Measurements from ENCODE around the gene ARHGAP24.

Gene ARHGAP24

GRCh38 chr4:85701861-85702321 lies 226.9 kb downstream of the ARHGAP24 start:
- TF ChIP-seq POLR2AphosphoS5 (IDR thresholded peaks at IDR 0.05; ENCODE audit: low read depth, low read length) (no peak), FOXP2 (optimal IDR thresholded peaks at IDR 0.05; ENCODE audit: borderline replicate concordance, extremely low read depth, extremely low read length, insufficient read depth) (no peak), SIN3A (IDR thresholded peaks at IDR 0.05; ENCODE audit: borderline replicate concordance, insufficient read depth, low read length) (no peak), TAF1 (IDR thresholded peaks at IDR 0.05; ENCODE audit: borderline replicate concordance, insufficient read depth, low read length) (no peak)
- TF ChIP-seq, protein P1, sequence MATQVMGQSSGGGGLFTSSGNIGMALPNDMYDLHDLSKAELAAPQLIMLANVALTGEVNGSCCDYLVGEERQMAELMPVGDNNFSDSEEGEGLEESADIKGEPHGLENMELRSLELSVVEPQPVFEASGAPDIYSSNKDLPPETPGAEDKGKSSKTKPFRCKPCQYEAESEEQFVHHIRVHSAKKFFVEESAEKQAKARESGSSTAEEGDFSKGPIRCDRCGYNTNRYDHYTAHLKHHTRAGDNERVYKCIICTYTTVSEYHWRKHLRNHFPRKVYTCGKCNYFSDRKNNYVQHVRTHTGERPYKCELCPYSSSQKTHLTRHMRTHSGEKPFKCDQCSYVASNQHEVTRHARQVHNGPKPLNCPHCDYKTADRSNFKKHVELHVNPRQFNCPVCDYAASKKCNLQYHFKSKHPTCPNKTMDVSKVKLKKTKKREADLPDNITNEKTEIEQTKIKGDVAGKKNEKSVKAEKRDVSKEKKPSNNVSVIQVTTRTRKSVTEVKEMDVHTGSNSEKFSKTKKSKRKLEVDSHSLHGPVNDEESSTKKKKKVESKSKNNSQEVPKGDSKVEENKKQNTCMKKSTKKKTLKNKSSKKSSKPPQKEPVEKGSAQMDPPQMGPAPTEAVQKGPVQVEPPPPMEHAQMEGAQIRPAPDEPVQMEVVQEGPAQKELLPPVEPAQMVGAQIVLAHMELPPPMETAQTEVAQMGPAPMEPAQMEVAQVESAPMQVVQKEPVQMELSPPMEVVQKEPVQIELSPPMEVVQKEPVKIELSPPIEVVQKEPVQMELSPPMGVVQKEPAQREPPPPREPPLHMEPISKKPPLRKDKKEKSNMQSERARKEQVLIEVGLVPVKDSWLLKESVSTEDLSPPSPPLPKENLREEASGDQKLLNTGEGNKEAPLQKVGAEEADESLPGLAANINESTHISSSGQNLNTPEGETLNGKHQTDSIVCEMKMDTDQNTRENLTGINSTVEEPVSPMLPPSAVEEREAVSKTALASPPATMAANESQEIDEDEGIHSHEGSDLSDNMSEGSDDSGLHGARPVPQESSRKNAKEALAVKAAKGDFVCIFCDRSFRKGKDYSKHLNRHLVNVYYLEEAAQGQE (IDR thresholded peaks at IDR 0.05; ENCODE audit: insufficient read depth in 1 of 2, low read depth in 2 of 2, low read length in 2 of 2), result no peak

- TF ChIP-seq TAF1 (IDR thresholded peaks at IDR 0.05; ENCODE audit: borderline replicate concordance, insufficient read depth, low read length) (no peak), POLR2AphosphoS5 (IDR thresholded peaks at IDR 0.05; ENCODE audit: low read depth, low read length) (no peak), FOXP2 (optimal IDR thresholded peaks at IDR 0.05; ENCODE audit: borderline replicate concordance, extremely low read depth, extremely low read length, insufficient read depth) (no peak), SIN3A (IDR thresholded peaks at IDR 0.05; ENCODE audit: borderline replicate concordance, insufficient read depth, low read length) (no peak)
- TF ChIP-seq, protein P1 (IDR thresholded peaks at IDR 0.05; ENCODE audit: insufficient read depth in 1 of 2, low read depth in 2 of 2, low read length in 2 of 2), result no peak
These were observed 228.1 kb downstream of the ARHGAP24 start for GRCh38 chr4:85703096-85703495.

DNA sequence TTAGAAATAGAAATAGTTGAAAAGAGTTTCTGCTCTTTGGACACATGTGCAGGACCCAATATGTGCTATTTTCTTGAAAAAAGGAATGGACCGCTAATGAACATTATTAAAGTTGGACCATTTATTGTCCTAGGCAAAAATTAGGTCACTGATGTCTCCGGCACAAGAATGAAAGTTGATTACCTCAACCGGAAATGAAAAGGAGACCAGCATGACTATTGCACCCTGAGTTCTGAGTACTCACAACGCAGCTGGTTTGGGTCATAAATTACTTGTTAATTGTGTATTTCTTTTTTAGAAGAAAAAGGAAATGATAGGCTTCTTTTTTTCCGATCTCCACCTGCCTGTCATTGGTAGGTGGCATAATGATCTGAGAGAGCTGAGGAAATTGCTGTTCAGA lies 232.7 kb downstream of the ARHGAP24 start:
- no peak for TF ChIP-seq SIN3A (IDR thresholded peaks at IDR 0.05; ENCODE audit: borderline replicate concordance, insufficient read depth, low read length)
- TF ChIP-seq, protein P1 (IDR thresholded peaks at IDR 0.05; ENCODE audit: insufficient read depth in 1 of 2, low read depth in 2 of 2, low read length in 2 of 2), result no peak

- no peak for TF ChIP-seq SIN3A (IDR thresholded peaks at IDR 0.05; ENCODE audit: borderline replicate concordance, insufficient read depth, low read length)
- TF ChIP-seq POLR2AphosphoS5 (IDR thresholded peaks at IDR 0.05; ENCODE audit: low read depth, low read length), result no peak
- TF ChIP-seq FOXP2 (optimal IDR thresholded peaks at IDR 0.05; ENCODE audit: borderline replicate concordance, extremely low read depth, extremely low read length, insufficient read depth), result no peak
- TF ChIP-seq TAF1 (IDR thresholded peaks at IDR 0.05; ENCODE audit: borderline replicate concordance, insufficient read depth, low read length), result no peak
- TF ChIP-seq, protein P1 (IDR thresholded peaks at IDR 0.05; ENCODE audit: insufficient read depth in 1 of 2, low read depth in 2 of 2, low read length in 2 of 2), result no peak
These were observed 233.5 kb downstream of the ARHGAP24 start for GRCh38 chr4:85708468-85708867.

DNA sequence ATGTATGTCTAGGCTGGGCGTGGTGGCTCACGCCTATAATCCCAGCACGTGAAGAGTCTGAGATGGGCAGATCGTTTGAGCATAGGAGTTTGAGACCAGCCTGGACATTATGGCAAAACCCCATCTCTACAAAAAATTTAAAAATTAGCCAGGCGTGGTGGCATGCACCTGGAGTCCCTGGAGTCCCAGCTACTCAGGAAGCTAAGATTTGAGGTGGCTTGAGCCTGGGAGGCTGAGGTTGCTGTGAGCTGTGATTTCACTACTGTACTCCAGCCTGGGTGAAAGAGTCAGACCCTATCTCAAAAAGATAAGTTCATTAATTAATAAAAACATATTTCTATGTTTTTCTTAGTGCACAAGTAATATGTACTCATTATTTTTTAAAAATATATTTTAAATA lies 238.1 kb downstream of the ARHGAP24 start:
- TF ChIP-seq POLR2AphosphoS5 (IDR thresholded peaks at IDR 0.05; ENCODE audit: low read depth, low read length) (no peak), SIN3A (IDR thresholded peaks at IDR 0.05; ENCODE audit: borderline replicate concordance, insufficient read depth, low read length) (no peak), FOXP2 (optimal IDR thresholded peaks at IDR 0.05; ENCODE audit: borderline replicate concordance, extremely low read depth, extremely low read length, insufficient read depth) (no peak), TAF1 (IDR thresholded peaks at IDR 0.05; ENCODE audit: borderline replicate concordance, insufficient read depth, low read length) (no peak)
- TF ChIP-seq, protein P1 (IDR thresholded peaks at IDR 0.05; ENCODE audit: insufficient read depth in 1 of 2, low read depth in 2 of 2, low read length in 2 of 2), result no peak
